H1 (cell line): ENCODE results near the gene KISS1R. TPM values are rescaled to one million over a fixed set of nuclear protein-coding genes. Genes with fewer than 3 reads are reported as not detected.

Experiments used
- CTCF ChIA-PET: fragments of 300-600 bp; sonication (Branson Sonifier 250); formaldehyde crosslinking; loops from one replicate; lab custom pipeline; 2021; ENCODE audit not compliant: partially characterized antibody; lab: Charles Lee
- POLR2A ChIA-PET: fragments of 300-600 bp; sonication (Branson Sonifier 250); formaldehyde crosslinking; loops from one replicate; lab custom pipeline; 2021; ENCODE audit warnings: inconsistent platforms; ENCODE audit not compliant: partially characterized antibody; lab: Charles Lee
- DNase-seq, 2 experiments: peaks; one replicate each; pipeline versions ENCODE4 v3.0.0 to v3.0.0-alpha.2; 2010 to 2022; ENCODE audit warnings: low spot score in 2 of 2, low read depth in 1 of 2, mixed read lengths in 1 of 2
- FAIRE-seq: peaks from 2 replicates; lab custom pipeline; 2011; peaks lifted over from hg19 to GRCh38; lab: Jason Lieb, UNC
- H2AFZ ChIP-seq: 2 replicates; pipeline ENCODE4 v1.8.1; 2012; ENCODE audit warnings: low read length, inconsistent platforms
- H2AK5ac ChIP-seq: 2 replicates; pipeline ENCODE4 v1.6.1; 2013; ENCODE audit warnings: low read depth, low read length
- H2BK120ac ChIP-seq: replicated peaks from 2 replicates; pipeline ENCODE3; 2013; ENCODE audit warnings: low read depth, low read length, inconsistent platforms
- H2BK12ac ChIP-seq: 2 replicates; pipeline ENCODE4 v1.6.1; 2013; ENCODE audit warnings: low read depth, low read length
- H2BK15ac ChIP-seq: 2 replicates; pipeline ENCODE4 v1.6.1; 2013; ENCODE audit warnings: low read length
- H2BK20ac ChIP-seq: 2 replicates; pipeline ENCODE4 v1.6.1; 2013; ENCODE audit warnings: low read length
- H2BK5ac ChIP-seq: 2 replicates; pipeline ENCODE4 v1.6.1; 2013; ENCODE audit warnings: low read depth, low read length
- H3K14ac ChIP-seq: 2 replicates; pipeline ENCODE4 v1.6.1; 2013; ENCODE audit warnings: inconsistent platforms; ENCODE audit not compliant: insufficient read length
- H3K18ac ChIP-seq: 2 replicates; pipeline ENCODE4 v1.6.1; 2013; ENCODE audit warnings: low read length; ENCODE audit errors: extremely low read depth
- H3K23ac ChIP-seq: 2 replicates; pipeline ENCODE4 v1.6.1; 2013; ENCODE audit warnings: inconsistent platforms; ENCODE audit not compliant: insufficient read length
- H3K23me2 ChIP-seq: 2 replicates; pipeline ENCODE4 v1.6.1; 2013; ENCODE audit warnings: low read depth, low read length
- H3K27ac ChIP-seq: 2 replicates; pipeline ENCODE4 v1.6.1; 2011; ENCODE audit warnings: low read depth, low read length, inconsistent platforms
- H3K27me3 ChIP-seq, 4 experiments: replicated peaks in 1 of 4; 1 replicate in 1 of 4; 2 replicates in 3 of 4; pipeline versions ENCODE4 v1.6.1 to v1.8.1; 2011 to 2013; ENCODE audit warnings: low read length in 3 of 4, mild to moderate bottlenecking in 3 of 4, inconsistent platforms in 2 of 4, mixed read lengths in 2 of 4, moderate library complexity in 1 of 4; ENCODE audit not compliant: control insufficient read depth in 3 of 4, insufficient read depth in 3 of 4; ENCODE audit errors: extremely low read depth in 1 of 4
- H3K36me3 ChIP-seq, 4 experiments: 2 replicates each; pipeline versions ENCODE4 v1.6.1 to v1.8.1; 2011 to 2013; ENCODE audit warnings: mild to moderate bottlenecking in 4 of 4, low read length in 3 of 4, moderate library complexity in 2 of 4, control low read depth in 1 of 4, inconsistent platforms in 1 of 4; ENCODE audit not compliant: insufficient read depth in 4 of 4, control insufficient read depth in 2 of 4
- H3K4ac ChIP-seq: replicated peaks from 2 replicates; pipeline ENCODE3; 2013; ENCODE audit warnings: low read length, low read depth, mixed read lengths, inconsistent platforms; ENCODE audit not compliant: insufficient read length
- H3K4me1 ChIP-seq, 4 experiments: replicated peaks in 1 of 4; 1 replicate in 1 of 4; 2 replicates in 3 of 4; pipeline versions ENCODE4 v1.6.1 to v1.8.1; 2011 to 2013; ENCODE audit warnings: low read length in 3 of 4, inconsistent platforms in 2 of 4, mixed read lengths in 1 of 4; ENCODE audit not compliant: insufficient read depth in 4 of 4, control insufficient read depth in 3 of 4
- H3K4me2 ChIP-seq, 2 experiments: 2 replicates each; pipeline versions ENCODE4 v1.6.1 to v1.8.1; 2011 to 2013; ENCODE audit warnings: low read depth in 2 of 2, low read length in 2 of 2, control low read depth in 1 of 2, inconsistent platforms in 1 of 2, mild to moderate bottlenecking in 1 of 2; ENCODE audit not compliant: insufficient read depth in 1 of 2
- H3K4me3 ChIP-seq, 4 experiments: fragments of 200-600, 300-600 bp in 1 of 4; sonication (generic), shearing (Covaris generic), sonication (Bioruptor Twin) in 1 of 4; 2 replicates each; pipeline versions ENCODE4 v1.5.1 to v1.8.1; 2011 to 2016; ENCODE audit warnings: low read length in 4 of 4, low read depth in 3 of 4, control low read depth in 2 of 4, inconsistent platforms in 2 of 4, mild to moderate bottlenecking in 2 of 4, mixed read lengths in 1 of 4, moderate library complexity in 1 of 4; ENCODE audit not compliant: insufficient read depth in 2 of 4; ENCODE audit errors: extremely low read depth in 1 of 4
- H3K56ac ChIP-seq: replicated peaks from 2 replicates; pipeline ENCODE3; 2013; ENCODE audit warnings: low read depth, mild to moderate bottlenecking, mixed read lengths, low read length, inconsistent platforms; ENCODE audit not compliant: insufficient read length
- H3K79me1 ChIP-seq: 2 replicates; pipeline ENCODE4 v1.6.1; 2013; ENCODE audit warnings: low read depth, low read length, control low read depth
- H3K79me2 ChIP-seq, 2 experiments: 2 replicates each; pipeline versions ENCODE4 v1.6.1 to v1.8.1; 2012 to 2013; ENCODE audit warnings: low read length in 2 of 2, mild to moderate bottlenecking in 2 of 2, inconsistent platforms in 1 of 2; ENCODE audit not compliant: insufficient read depth in 2 of 2, control insufficient read depth in 1 of 2
- H3K9ac ChIP-seq, 4 experiments: replicated peaks in 1 of 4; 1 replicate in 1 of 4; 2 replicates in 3 of 4; pipeline versions ENCODE4 v1.6.1 to v1.8.1; 2011 to 2013; ENCODE audit warnings: low read depth in 3 of 4, low read length in 3 of 4, control low read depth in 2 of 4, mild to moderate bottlenecking in 2 of 4, moderate library complexity in 2 of 4, inconsistent platforms in 1 of 4; ENCODE audit errors: extremely low read depth in 1 of 4
- H3K9me3 ChIP-seq, 2 experiments: 2 replicates each; pipeline versions ENCODE4 v1.6.1 to v1.8.1; 2012 to 2013; ENCODE audit warnings: mild to moderate bottlenecking in 2 of 2, moderate library complexity in 2 of 2, control low read depth in 1 of 2, inconsistent platforms in 1 of 2, low read depth in 1 of 2, low read length in 1 of 2, mixed read lengths in 1 of 2; ENCODE audit not compliant: insufficient read depth in 2 of 2
- H4K20me1 ChIP-seq, 2 experiments: replicated peaks in 1 of 2; 2 replicates each; pipeline versions ENCODE3 to v1.8.1; 2011 to 2013; ENCODE audit warnings: inconsistent platforms in 2 of 2, low read length in 2 of 2, mild to moderate bottlenecking in 1 of 2; ENCODE audit not compliant: insufficient read depth in 2 of 2, control insufficient read depth in 1 of 2
- H4K5ac ChIP-seq: 2 replicates; pipeline ENCODE4 v1.6.1; 2013; ENCODE audit warnings: low read length, low read depth, mixed read lengths, inconsistent platforms; ENCODE audit not compliant: insufficient read length
- H4K8ac ChIP-seq: 2 replicates; pipeline ENCODE4 v1.8.0; 2013; ENCODE audit warnings: mild to moderate bottlenecking, moderate library complexity, low read length, inconsistent platforms; ENCODE audit not compliant: insufficient read depth; ENCODE audit errors: extremely low read depth
- H4K91ac ChIP-seq: replicated peaks from 2 replicates; pipeline ENCODE3; 2013; ENCODE audit warnings: low read length, mixed read lengths, inconsistent platforms; ENCODE audit not compliant: insufficient read length
- MAX ChIP-seq: IDR thresholded peaks from 2 replicates; pipeline ENCODE4 v1.6.1; 2012; ENCODE audit warnings: inconsistent platforms
- PHF8 ChIP-seq: fragments of 200-600 bp; sonication (generic); conservative IDR thresholded peaks from 2 replicates; pipeline ENCODE4 v1.7.1; 2012; ENCODE audit warnings: low read depth, mild to moderate bottlenecking, inconsistent platforms, low read length, moderate library complexity
- POLR2A ChIP-seq, 2 experiments: IDR thresholded peaks; 1 replicate in 1 of 2; 2 replicates in 1 of 2; pipeline ENCODE4 v1.6.1; 2011; ENCODE audit warnings: low read depth in 2 of 2, low read length in 2 of 2, mild to moderate bottlenecking in 2 of 2; ENCODE audit errors: control extremely low read depth in 1 of 2
- RXRA ChIP-seq: IDR thresholded peaks from 2 replicates; pipeline ENCODE4 v1.6.1; 2011; ENCODE audit warnings: low read depth, mild to moderate bottlenecking, low read length, moderate library complexity; ENCODE audit not compliant: insufficient read depth
- SIN3A ChIP-seq, 2 experiments: IDR thresholded peaks in 1 of 2; conservative IDR thresholded peaks in 1 of 2; 2 replicates each; pipeline ENCODE4 v1.6.1; 2011 to 2012; ENCODE audit warnings: low read length in 2 of 2, improper control_type of control experiment in 1 of 2, low read depth in 1 of 2, mild to moderate bottlenecking in 1 of 2
- SRF ChIP-seq: IDR thresholded peaks from 2 replicates; pipeline ENCODE4 v1.6.1; 2011; ENCODE audit warnings: mild to moderate bottlenecking, low read depth, low read length, moderate library complexity
- TCF12 ChIP-seq: IDR thresholded peaks from 2 replicates; pipeline ENCODE4 v1.6.1; 2011; ENCODE audit warnings: low read depth, mild to moderate bottlenecking, low read length
- TEAD4 ChIP-seq: IDR thresholded peaks from 2 replicates; pipeline ENCODE4 v1.6.1; 2012; ENCODE audit warnings: low read depth, low read length, inconsistent platforms, mixed read lengths
- WGBS, 2 experiments: shearing (Covaris generic) in 1 of 2; methylation state at CpG; one replicate each; pipeline versions ENCODE4 v1.1.6 to v1.1.7; 2013 to 2015; ENCODE audit warnings: low lambda C conversion rate in 2 of 2, mixed read lengths in 2 of 2, inconsistent platforms in 1 of 2, low coverage in 1 of 2, missing lambda C conversion rate in 1 of 2; ENCODE audit not compliant: insufficient replicate concordance in 2 of 2, insufficient coverage in 1 of 2, insufficient read length in 1 of 2; ENCODE audit errors: extremely low coverage in 1 of 2, missing lambda C conversion rate in 1 of 2; 5-methylcytosine and 5-hydroxymethylcytosine counted together
- polyA plus RNA-seq, 7 experiments: library from polyadenylated mRNA; depleted of rRNA in 3 of 7; stranded (reverse) in 5 of 7; unstranded in 2 of 7; fragments of >200 nt in 5 of 7; fragments of 200-250 nt in 2 of 7; gene quantifications; 1 replicate in 5 of 7; 2 replicates in 1 of 7; 4 replicates in 1 of 7; pipeline versions ENCODE4 v1.2.1 to v1.2.3, GENCODE V29; 2011 to 2013; ENCODE audit warnings: missing spikeins in 2 of 7, mixed read lengths in 2 of 7
- total RNA-seq: library from RNA; stranded (reverse); fragmentation: NEBNext Ultra II Directional; extraction: Animal tissue kit (Norgen Biotek cat#: 25700); gene quantifications from 2 replicates; pipeline ENCODE4 v1.2.1, GENCODE V29; 2021

The KISS1R gene
- total and polyA plus RNA-seq, 2 of the 8 experiments (the other 6 are each of a cell fraction or from before 2014, with no cell fraction given), result 2.3 to 2.7 TPM

GRCh38 chr19:932648-933552, 15.8 kb downstream of the KISS1R start:
- Histone ChIP-seq H2AFZ (no peak overlapping the region), H2BK5ac (peak overlapping the region; percentile 66; the same call in 1 of the 2 replicates), H3K27me3 (no peaks in the 10 kb centered on the region), H2BK20ac (no peak overlapping the region), H3K4me2 (no peak overlapping the region), H2BK15ac (0 out of 2 replicates have a peak overlapping the region, but pooled peaks have one; percentile 61), H3K79me1 (peaks cover 10% of the 10 kb centered on the region; the same call in 1 of the 2 replicates), H3K4ac (no peak overlapping the region), H3K9ac (no peak overlapping the region), H3K14ac (no peak overlapping the region), H4K5ac (no peak overlapping the region), H3K27ac (peak overlapping the region; percentile 55; the same call in 1 of the 2 replicates), H3K9me3 (no peaks in the 10 kb centered on the region), H3K4me1 (peaks cover under 1 to 17% (median 6%) of the 10 kb centered on the region in 4 experiments), H4K8ac (peak overlapping the region; percentile 73; the same call in 1 of the 2 replicates), H3K4me3 (no peak overlapping the region), H2BK120ac (no peak overlapping the region), H3K56ac (no peak overlapping the region), H4K20me1 (peaks cover 3 to 17% of the 10 kb centered on the region in 2 experiments), H3K36me3 (peaks cover 3 to 19% (median 12%) of the 10 kb centered on the region in 4 experiments; a peak in 7 of 8 replicates), H2BK12ac (no peak overlapping the region), H4K91ac (peak overlapping the region; percentile 73), H3K23ac (no peak overlapping the region), H3K23me2 (no peaks in the 10 kb centered on the region), H3K18ac (peak overlapping the region; percentile 48; the same call in 1 of the 2 replicates), H2AK5ac (0 out of 2 replicates have a peak overlapping the region, but pooled peaks have one; percentile 39), H3K79me2 (peaks cover 0 to 52% of the 10 kb centered on the region in 2 experiments; a peak in 3 of 4 replicates)
- CTCF ChIA-PET, result interaction anchor here (0.7 to 1.5 kb wide), 6 partner anchors 10 to 66 kb away, joined by 3 read pairs; no protein-coding TSS in a partner anchor
- 75% methylated on average over 46 of the region's 54 CpGs; no CpG with 5 or more reads in 1 of the 2 experiments for WGBS, 2 experiments
- TF ChIP-seq RXRA, result no peak
- TF ChIP-seq POLR2A (IDR thresholded peaks at IDR 0.05; ENCODE audit: control extremely low read depth in 1 of 2, low read depth in 2 of 2, low read length in 2 of 2), result no peak
- TF ChIP-seq MAX, result 0 out of 2 replicates have a peak, but pooled peaks have one; percentile 23
- peak; percentile 87 for TF ChIP-seq TEAD4
- no peak for TF ChIP-seq PHF8
- TF ChIP-seq SIN3A (conservative IDR thresholded peaks at IDR 0.05 in 1 of 2, IDR thresholded peaks at IDR 0.05 in 1 of 2; ENCODE audit: low read depth in 1 of 2, low read length in 2 of 2), result 0 out of 4 replicates have a peak, but pooled peaks of 1 of the 2 experiments have one; percentile 19
- no peak for TF ChIP-seq SRF
- peak; percentile 85; the same call in 1 of the 2 replicates for TF ChIP-seq TCF12
- FAIRE-seq (no peak), DNase-seq (peak in 1 of 2 experiments; percentile 56)
- POLR2A ChIA-PET, result interaction anchor here (0.6 to 1.9 kb wide), 7 partner anchors 12 to 130 kb away, joined by 3 to 6 read pairs (median 3); no protein-coding TSS in a partner anchor
